Calu3 (cell line): ENCODE results near the gene RPS6KA2. TPM values are rescaled to one million over a fixed set of nuclear protein-coding genes. Genes with fewer than 3 reads are reported as not detected.

ENCODE experiments used
- BruUV-seq: library from RNA; stranded (reverse); fragments of 400-500 nt; replicated peaks from 2 replicates; lab custom pipeline; 2021; lab: Mats Ljungman, UMichigan
- CTCF ChIA-PET: fragments of 300-600 bp; sonication (Branson Sonifier 250); formaldehyde crosslinking; loops from one replicate; lab custom pipeline; 2022; ENCODE audit warnings: antibody characterized with exemption; lab: Charles Lee
- DNase-seq: peaks from one replicate; pipeline ENCODE4 v3.0.0; 2022
- H3K27ac Mint-ChIP-seq: one replicate; pipeline ENCODE4 v1.8.0; 2022; ENCODE audit warnings: mixed read lengths; ENCODE audit not compliant: unreplicated experiment
- H3K27me3 Mint-ChIP-seq: one replicate; pipeline ENCODE4 v1.8.0; 2022; ENCODE audit warnings: mixed read lengths; ENCODE audit not compliant: unreplicated experiment
- H3K36me3 Mint-ChIP-seq: one replicate; pipeline ENCODE4 v1.8.0; 2022; ENCODE audit warnings: mild to moderate bottlenecking, moderate library complexity, mixed read lengths; ENCODE audit not compliant: insufficient read depth, unreplicated experiment
- H3K4me1 Mint-ChIP-seq: one replicate; pipeline ENCODE4 v1.8.0; 2022; ENCODE audit warnings: mild to moderate bottlenecking, low read depth, mixed read lengths; ENCODE audit not compliant: unreplicated experiment
- H3K4me3 Mint-ChIP-seq: one replicate; pipeline ENCODE4 v1.8.0; 2022; ENCODE audit warnings: mild to moderate bottlenecking, low read depth, moderate library complexity, mixed read lengths; ENCODE audit not compliant: unreplicated experiment
- H3K9me3 Mint-ChIP-seq: one replicate; pipeline ENCODE4 v1.8.0; 2022; ENCODE audit warnings: low read depth, mixed read lengths; ENCODE audit not compliant: unreplicated experiment
- intact Hi-C: fragments of 100-400 bp; cut with micrococcal nuclease; formaldehyde crosslinking; loops from one replicate; pipeline ENCODE4 v1.10.0; 2022; ENCODE audit not compliant: unreplicated experiment
- total RNA-seq: library from RNA; stranded (reverse); gene quantifications from 2 replicates; pipeline ENCODE4 v1.2.3, GENCODE V29; 2022
- TF ChIP-seq, protein P1 (sequence below): fragments of 200-600 bp; IDR thresholded peaks from one replicate; pipeline ENCODE4 v1.8.0; 2022; ENCODE audit warnings: antibody characterized with exemption; ENCODE audit not compliant: unreplicated experiment

RPS6KA2 gene
- total RNA-seq, 1 experiment from 2014 or later: 41.3 TPM

DNA sequence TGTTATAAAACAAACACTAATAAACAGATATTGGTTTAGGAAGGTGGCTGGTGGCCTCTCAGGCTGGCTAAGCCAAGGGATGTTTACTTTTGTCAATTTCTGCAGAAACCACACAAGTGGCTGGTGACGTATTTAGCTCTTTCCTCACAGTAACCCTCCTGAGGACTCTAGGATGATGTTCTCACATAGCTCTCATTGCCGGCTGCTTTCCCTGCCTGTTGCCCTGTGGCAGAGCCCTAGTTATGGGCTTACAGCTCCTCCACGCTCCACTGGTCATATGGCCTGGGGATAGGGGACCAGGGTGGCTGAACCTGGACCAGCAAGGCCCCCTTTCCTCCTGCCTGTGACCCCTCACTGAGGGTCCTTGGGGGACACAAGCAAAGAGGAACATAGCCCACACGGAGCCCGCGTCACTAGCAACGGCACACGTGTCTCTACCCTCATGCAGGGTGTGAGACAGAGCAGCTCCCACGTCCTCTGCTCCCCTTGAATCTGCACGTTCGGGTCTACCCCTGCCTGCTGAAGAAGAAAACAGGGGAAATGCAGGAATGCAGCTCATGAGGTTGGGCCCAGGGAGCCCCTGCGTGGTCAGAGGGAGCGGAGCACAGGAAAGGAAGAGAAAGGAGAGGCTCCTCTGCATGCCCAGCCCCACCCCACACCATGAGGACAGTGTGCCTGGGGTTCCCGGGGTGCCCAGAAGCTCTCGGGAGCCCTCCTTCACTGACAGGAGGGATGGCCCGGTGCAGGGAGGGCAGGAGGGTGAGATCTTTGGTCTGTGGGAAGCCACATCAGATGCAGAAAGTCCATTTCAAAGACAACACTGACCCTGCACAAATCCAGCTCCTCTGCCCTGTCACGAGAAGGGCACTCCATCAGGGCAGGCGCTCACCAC is 54.4 kb downstream of the RPS6KA2 start:
- Mint-ChIP-seq H3K36me3 (no peaks in the 10 kb centered on the region), H3K27me3 (no peaks in the 10 kb centered on the region), H3K4me1 (no peaks in the 10 kb centered on the region), H3K9me3 (peaks cover 2% of the 10 kb centered on the region), H3K4me3 (no peak overlapping the region), H3K27ac (no peak overlapping the region)
- no peak for DNase-seq
- TF ChIP-seq, protein P1, sequence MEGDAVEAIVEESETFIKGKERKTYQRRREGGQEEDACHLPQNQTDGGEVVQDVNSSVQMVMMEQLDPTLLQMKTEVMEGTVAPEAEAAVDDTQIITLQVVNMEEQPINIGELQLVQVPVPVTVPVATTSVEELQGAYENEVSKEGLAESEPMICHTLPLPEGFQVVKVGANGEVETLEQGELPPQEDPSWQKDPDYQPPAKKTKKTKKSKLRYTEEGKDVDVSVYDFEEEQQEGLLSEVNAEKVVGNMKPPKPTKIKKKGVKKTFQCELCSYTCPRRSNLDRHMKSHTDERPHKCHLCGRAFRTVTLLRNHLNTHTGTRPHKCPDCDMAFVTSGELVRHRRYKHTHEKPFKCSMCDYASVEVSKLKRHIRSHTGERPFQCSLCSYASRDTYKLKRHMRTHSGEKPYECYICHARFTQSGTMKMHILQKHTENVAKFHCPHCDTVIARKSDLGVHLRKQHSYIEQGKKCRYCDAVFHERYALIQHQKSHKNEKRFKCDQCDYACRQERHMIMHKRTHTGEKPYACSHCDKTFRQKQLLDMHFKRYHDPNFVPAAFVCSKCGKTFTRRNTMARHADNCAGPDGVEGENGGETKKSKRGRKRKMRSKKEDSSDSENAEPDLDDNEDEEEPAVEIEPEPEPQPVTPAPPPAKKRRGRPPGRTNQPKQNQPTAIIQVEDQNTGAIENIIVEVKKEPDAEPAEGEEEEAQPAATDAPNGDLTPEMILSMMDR: no peak
- CTCF ChIA-PET: interaction anchor here (0.6 to 1.0 kb wide), 3 partner anchors 23 to 259 kb away, joined by 3 read pairs; no protein-coding TSS in a partner anchor
- BruUV-seq: no TSS peak
- intact Hi-C loops: no loop called here

DNA sequence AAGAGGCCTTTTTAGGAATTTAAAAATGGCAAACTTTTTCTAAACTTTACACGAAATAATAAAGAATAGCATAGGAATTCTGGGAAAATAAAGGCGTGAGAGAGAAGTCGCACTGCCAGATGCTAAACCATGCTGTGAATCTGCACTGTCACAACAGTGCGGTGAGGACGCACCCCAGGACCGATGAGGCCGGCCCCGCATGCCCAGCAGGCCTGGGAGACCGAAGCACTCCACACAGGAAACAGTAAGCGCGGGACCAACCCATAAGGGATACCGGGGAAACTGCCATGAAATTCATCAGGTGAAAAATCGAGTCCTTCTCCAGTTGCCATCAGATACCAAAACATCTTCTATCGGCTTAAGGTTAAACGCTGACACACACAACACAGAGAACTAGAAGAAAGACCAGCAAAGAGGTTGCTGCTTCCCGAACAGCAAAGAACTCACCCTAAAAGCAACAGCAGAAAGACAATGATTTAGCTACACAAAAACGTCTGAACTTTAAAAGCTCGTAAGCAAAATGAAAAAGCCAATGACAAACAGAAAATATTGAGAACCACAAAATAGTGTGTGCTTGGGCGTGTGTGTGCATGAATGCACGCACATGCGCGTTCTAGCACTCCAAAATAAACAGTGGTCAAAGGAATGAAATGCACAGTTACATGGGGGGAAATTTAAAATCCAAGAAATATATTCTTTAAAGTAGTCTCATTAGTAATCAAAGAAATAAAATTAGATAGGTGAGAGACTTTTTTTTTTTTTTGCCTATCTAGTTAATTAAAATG is 55.9 kb downstream of the RPS6KA2 start:
- H3K27me3 Mint-ChIP-seq: no peaks in the 10 kb centered on the region
- no peak overlapping the region for H3K4me3 Mint-ChIP-seq
- H3K36me3 Mint-ChIP-seq: no peaks in the 10 kb centered on the region
- TF ChIP-seq, protein P1: no peak
- intact Hi-C loops: no loop called here
- peaks cover 2% of the 10 kb centered on the region for H3K9me3 Mint-ChIP-seq
- BruUV-seq: no TSS peak
- no peaks in the 10 kb centered on the region for H3K4me1 Mint-ChIP-seq
- CTCF ChIA-PET: no interaction called here
- no peak overlapping the region for H3K27ac Mint-ChIP-seq
- no peak for DNase-seq

DNA sequence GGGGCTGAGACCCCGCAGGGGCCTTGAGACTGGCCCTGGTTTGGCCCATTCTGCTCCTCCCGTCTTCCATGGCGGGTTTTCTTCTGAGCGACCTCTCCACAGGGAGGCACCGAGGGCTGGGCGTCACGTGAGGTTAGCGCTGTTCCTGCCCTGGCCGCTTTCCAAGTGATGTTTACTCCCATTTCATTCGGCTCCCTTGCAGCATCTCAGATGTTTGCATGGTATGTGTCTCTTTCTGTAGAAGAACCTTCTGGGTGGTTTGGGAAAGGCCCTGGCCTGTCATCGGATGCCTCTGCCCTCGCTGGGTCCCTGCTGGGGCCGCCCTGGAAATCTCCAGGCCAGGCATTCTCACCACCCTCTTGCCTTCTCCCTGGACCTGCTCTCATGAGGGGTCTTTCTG is 57.8 kb downstream of the RPS6KA2 start:
- no peaks in the 10 kb centered on the region for H3K4me1 Mint-ChIP-seq
- BruUV-seq: no TSS peak
- peaks cover 4% of the 10 kb centered on the region for H3K36me3 Mint-ChIP-seq
- TF ChIP-seq, protein P1: no peak
- no peaks in the 10 kb centered on the region for H3K27me3 Mint-ChIP-seq
- no peak overlapping the region for H3K4me3 Mint-ChIP-seq
- no peak overlapping the region for H3K27ac Mint-ChIP-seq
- DNase-seq: no peak
- intact Hi-C loops: no loop called here
- CTCF ChIA-PET: no interaction called here
- H3K9me3 Mint-ChIP-seq: no peaks in the 10 kb centered on the region

DNA sequence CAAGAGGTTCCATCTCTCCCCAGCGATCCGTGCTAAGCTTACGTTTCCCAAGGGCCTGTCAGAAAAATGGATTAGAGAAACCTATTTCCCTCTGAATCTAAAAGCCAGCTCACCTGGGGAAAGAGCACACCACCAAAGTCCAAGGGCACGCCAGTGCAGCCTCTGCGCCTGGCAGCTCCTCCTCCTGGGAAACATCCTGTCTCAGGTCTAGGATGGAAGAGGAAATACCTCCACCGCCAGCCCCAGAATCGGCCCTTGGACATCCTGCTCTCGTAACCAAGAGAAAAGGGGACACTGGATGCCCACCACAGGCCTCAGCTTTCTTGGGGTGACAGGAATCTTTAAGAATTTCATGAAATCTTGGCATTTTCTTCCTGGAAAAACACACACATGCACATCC is 59.2 kb downstream of the RPS6KA2 start:
- BruUV-seq: no TSS peak
- Mint-ChIP-seq H3K27me3 (no peaks in the 10 kb centered on the region), H3K9me3 (no peaks in the 10 kb centered on the region), H3K27ac (no peak overlapping the region), H3K4me1 (no peaks in the 10 kb centered on the region), H3K36me3 (peaks cover 4% of the 10 kb centered on the region), H3K4me3 (no peak overlapping the region)
- intact Hi-C loops: no loop called here
- CTCF ChIA-PET: interaction anchor here (3.0 kb wide), 1 partner anchor 11 kb away, joined by 8 read pairs; no protein-coding TSS in a partner anchor
- TF ChIP-seq, protein P1: no peak
- no peak for DNase-seq
